Progenitor cell of endocrine pancreas (in vitro differentiated cells): ENCODE data around the gene ENTPD7. TPM values are rescaled to one million over a fixed set of nuclear protein-coding genes. Genes with fewer than 3 reads are reported as not detected.

Source experiments
- DNase-seq: peaks from one replicate; pipeline ENCODE4 v3.0.0; 2021; ENCODE audit warnings: low spot score; ENCODE audit not compliant: unreplicated experiment
- H3K27ac Mint-ChIP-seq: 2 replicates; pipeline ENCODE4 v1.8.0; 2021; ENCODE audit warnings: mild to moderate bottlenecking, moderate library complexity, mixed read lengths
- H3K27me3 Mint-ChIP-seq: 2 replicates; pipeline ENCODE4 v1.8.0; 2021; ENCODE audit warnings: mixed read lengths
- H3K36me3 Mint-ChIP-seq: 2 replicates; pipeline ENCODE4 v1.8.0; 2022; ENCODE audit warnings: mixed read lengths; ENCODE audit not compliant: insufficient read depth
- H3K4me1 Mint-ChIP-seq: 2 replicates; pipeline ENCODE4 v1.8.0; 2021; ENCODE audit warnings: low read depth, mixed read lengths
- H3K4me3 Mint-ChIP-seq: 2 replicates; pipeline ENCODE4 v1.8.0; 2021; ENCODE audit warnings: low read depth, mild to moderate bottlenecking, moderate library complexity, mixed read lengths
- H3K9me3 Mint-ChIP-seq: 2 replicates; pipeline ENCODE4 v1.8.0; 2021; ENCODE audit warnings: low read depth, mixed read lengths
- CTCF ChIP-seq: fragments of 200-600 bp; sonication (generic); IDR thresholded peaks from one replicate; pipeline ENCODE4 v1.5.0; 2021; ENCODE audit warnings: antibody characterized with exemption, mild to moderate bottlenecking; ENCODE audit not compliant: unreplicated experiment
- total RNA-seq: library from RNA; stranded (reverse); gene quantifications from 2 replicates; pipeline ENCODE4 v1.2.1, GENCODE V29; 2021

Gene ENTPD7
- total RNA-seq, 1 donor from 2014 or later: 31.2 TPM

DNA sequence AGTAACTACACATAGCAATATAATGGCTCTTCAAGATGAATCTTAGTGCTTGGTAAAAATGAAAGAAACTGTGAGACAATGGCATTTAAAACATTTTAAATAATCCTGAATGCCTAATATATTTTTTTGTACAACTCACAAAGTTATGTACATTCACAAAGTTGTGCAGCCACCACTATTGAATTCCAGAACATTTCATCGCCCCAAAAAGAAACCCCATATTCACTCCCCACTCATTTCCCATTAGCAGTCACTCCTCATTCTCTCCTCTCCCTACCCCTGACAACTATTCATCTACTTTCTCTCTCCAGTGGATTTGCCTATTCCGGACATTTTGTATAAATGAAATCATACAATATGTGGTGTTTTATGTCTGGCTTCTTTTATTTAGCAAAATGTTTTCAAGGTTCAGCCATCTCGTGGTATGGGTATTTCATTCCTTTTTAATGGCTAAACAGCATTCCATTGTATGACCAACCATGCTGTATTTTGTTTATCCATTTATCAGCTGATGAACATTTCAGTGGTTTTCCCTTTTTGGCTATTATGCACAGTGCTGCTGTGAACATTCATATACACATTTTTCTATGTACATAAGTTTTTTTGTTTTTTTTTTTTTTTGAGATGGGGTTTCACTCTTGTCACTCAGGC, 34.7 kb downstream of the ENTPD7 start:
- no peak for TF ChIP-seq CTCF
- no peak for DNase-seq
- Mint-ChIP-seq H3K4me3 (no peak overlapping the region), H3K27ac (no peak overlapping the region), H3K4me1 (no peaks in the 10 kb centered on the region), H3K9me3 (no peaks in the 10 kb centered on the region), H3K27me3 (no peaks in the 10 kb centered on the region), H3K36me3 (peaks cover 25% of the 10 kb centered on the region)

GRCh38 chr10:99695761-99696160, 36.5 kb downstream of the ENTPD7 start:
- TF ChIP-seq CTCF: no peak
- Mint-ChIP-seq H3K27me3 (no peaks in the 10 kb centered on the region), H3K4me3 (no peak overlapping the region), H3K27ac (no peak overlapping the region), H3K36me3 (peaks cover 32% of the 10 kb centered on the region), H3K9me3 (no peaks in the 10 kb centered on the region), H3K4me1 (no peaks in the 10 kb centered on the region)
- DNase-seq: no peak

GRCh38 chr10:99698504-99699080, 39.3 kb downstream of the ENTPD7 start:
- DNase-seq: no peak
- H3K36me3 Mint-ChIP-seq: peaks cover 29% of the 10 kb centered on the region

DNA sequence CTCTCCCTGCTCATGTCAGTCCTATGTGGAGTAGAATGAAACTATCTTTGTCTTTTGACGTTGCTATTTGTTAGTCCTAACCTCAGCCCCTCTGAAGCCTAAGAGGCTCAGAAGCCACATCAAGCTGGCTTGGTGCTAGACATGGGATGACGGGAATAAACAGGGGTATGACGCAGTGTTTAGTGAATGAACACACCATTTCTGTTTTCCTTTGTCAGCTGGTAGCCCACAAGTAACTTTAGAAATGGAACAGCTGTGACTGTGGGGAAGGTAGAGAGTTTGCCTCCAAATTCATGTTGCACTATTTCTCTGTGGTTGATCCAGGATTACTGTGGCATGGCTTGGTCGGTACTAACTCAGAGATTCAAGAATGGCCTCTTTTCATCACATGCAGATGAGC, 41.3 kb downstream of the ENTPD7 start:
- H3K9me3 Mint-ChIP-seq: no peaks in the 10 kb centered on the region
- H3K36me3 Mint-ChIP-seq: peaks cover 28% of the 10 kb centered on the region
- DNase-seq: no peak
- H3K4me1 Mint-ChIP-seq: no peaks in the 10 kb centered on the region
- TF ChIP-seq CTCF: no peak
- H3K27me3 Mint-ChIP-seq: no peaks in the 10 kb centered on the region
- no peak overlapping the region for H3K27ac Mint-ChIP-seq
- H3K4me3 Mint-ChIP-seq: no peak overlapping the region

More at GRCh38 chr10:99698504-99699080, 39.3 kb downstream of the ENTPD7 start:
- Mint-ChIP-seq H3K4me3 (no peak overlapping the region), H3K4me1 (no peaks in the 10 kb centered on the region), H3K27me3 (no peaks in the 10 kb centered on the region), H3K27ac (no peak overlapping the region), H3K9me3 (no peaks in the 10 kb centered on the region)
- TF ChIP-seq CTCF: peak; percentile 17

DNA sequence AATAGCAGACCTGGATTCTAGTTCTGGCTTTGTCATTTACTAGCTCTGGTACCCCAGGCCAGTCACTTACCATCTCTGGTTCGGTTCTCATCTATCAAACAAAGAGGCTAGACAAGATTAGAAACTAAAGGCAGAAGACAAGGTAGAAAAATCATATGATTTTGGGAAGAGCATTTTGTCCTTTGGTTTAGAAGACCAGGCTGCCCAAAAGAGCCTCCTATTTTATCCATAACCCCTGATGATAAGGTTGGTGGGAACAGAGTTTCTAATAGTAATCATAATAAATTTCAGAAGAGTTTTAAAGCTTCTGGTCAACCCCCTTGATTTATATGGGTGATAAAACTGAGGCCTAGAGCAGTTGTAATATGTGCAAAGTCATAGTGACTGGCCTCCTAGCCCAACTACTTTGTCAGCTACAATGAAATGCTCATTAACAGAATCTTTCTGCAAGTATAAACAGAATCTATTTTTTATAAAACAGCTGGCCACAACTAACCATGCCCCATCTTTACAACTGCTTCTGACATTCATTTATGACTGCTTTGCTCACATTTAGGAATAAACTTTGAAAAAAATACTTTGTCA, 49.2 kb downstream of the ENTPD7 start:
- TF ChIP-seq CTCF: no peak
- Mint-ChIP-seq H3K4me3 (no peak overlapping the region), H3K9me3 (no peaks in the 10 kb centered on the region), H3K4me1 (no peaks in the 10 kb centered on the region), H3K27ac (no peak overlapping the region), H3K27me3 (no peaks in the 10 kb centered on the region), H3K36me3 (peaks cover 10% of the 10 kb centered on the region)
- no peak for DNase-seq
